Neural progenitor cell (in vitro differentiated cells): ENCODE data around the gene HTT-AS.

Source experiments
- CTCF ChIP-seq: fragments of 200-600 bp; sonication (generic); IDR thresholded peaks from 2 replicates; pipeline ENCODE4 v1.5.1; 2017; ENCODE audit warnings: antibody characterized with exemption, mild to moderate bottlenecking
- EZH2phosphoT487 ChIP-seq: fragments of 200-600 bp; sonication (generic); IDR thresholded peaks from 2 replicates; pipeline ENCODE4 v1.6.1; 2017; ENCODE audit warnings: antibody characterized with exemption

- TF ChIP-seq EZH2phosphoT487 (no peak), CTCF (no peak)
Observed at GRCh38 chr4:3122081-3122563, 47.8 kb upstream of the HTT-AS start.
